GM19324 (cell line): ENCODE results near the gene AFF3.

ENCODE experiments used
- ATAC-seq: cut with Tn5 transposase; IDR thresholded peaks from one replicate; pipeline ENCODE4 v1.9.1; 2021; ENCODE audit warnings: mild to moderate bottlenecking, moderate library complexity; ENCODE audit not compliant: unreplicated experiment, low FRiP score

The AFF3 gene

DNA sequence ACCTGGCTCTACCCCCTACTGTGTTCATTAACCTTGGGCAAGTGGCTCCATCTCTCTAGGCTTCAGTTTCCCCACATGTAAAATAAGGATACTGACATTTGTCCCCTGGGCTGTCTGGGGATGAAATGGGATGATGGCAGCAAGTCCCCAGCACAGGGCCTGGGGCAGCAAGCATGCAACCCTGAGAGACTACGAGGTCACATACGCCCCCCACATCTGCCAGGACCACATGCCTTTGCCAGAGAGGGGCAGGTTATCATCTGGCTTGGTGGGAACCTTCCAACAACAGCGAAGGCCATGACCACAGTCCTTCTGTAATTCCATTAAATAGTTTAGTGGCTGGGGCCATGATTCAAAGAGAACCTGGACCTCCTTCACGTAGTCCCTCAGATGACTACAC is 506.7 kb downstream of the AFF3 start:
- no peak for ATAC-seq

- ATAC-seq: no peak
Observed at GRCh38 chr2:99634234-99634633, 508.2 kb downstream of the AFF3 start.

GRCh38 chr2:99631700-99632099 is 510.7 kb downstream of the AFF3 start:
- ATAC-seq: no peak

DNA sequence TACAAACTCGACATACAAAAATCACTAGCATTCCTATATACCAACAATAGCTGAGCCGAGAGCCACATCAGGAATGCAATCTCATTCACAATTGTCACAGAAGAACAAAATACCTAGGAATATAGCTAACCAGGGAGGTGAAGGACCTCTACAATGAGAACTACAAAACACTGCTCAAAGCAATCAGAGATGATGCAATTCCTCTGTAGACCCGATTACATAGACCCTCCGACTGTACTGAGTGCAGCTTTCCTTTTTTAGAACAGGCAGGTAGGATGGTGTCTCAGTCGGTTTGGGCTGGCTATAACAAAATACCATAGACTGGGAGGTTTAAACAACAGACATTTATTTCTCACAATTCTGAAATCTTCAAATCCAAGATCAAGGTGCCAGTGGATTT is 513.1 kb downstream of the AFF3 start:
- ATAC-seq: no peak

DNA sequence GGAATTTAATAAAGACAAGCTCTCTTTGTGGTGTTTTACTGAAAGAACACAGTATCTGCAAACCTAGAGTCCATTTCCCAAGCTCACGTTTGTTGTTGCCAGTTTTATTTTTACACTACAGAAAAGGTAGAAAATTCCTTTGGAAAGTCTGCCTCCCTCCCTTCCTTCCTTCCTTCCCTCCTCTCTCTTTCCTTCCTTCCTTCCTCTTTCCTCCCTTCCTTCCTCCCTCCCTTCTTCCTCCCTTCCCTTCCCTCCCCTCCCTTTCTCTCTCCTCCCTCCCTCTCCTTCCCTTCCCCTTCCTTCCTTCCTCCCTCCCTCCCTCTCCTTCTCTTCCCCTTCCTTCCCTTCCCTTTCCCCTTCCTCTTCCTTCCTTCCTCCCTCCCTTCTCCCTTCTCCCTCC is 516.2 kb downstream of the AFF3 start:
- ATAC-seq: no peak

- ATAC-seq: no peak
Observed at GRCh38 chr2:99624677-99625076, 517.7 kb downstream of the AFF3 start.

DNA sequence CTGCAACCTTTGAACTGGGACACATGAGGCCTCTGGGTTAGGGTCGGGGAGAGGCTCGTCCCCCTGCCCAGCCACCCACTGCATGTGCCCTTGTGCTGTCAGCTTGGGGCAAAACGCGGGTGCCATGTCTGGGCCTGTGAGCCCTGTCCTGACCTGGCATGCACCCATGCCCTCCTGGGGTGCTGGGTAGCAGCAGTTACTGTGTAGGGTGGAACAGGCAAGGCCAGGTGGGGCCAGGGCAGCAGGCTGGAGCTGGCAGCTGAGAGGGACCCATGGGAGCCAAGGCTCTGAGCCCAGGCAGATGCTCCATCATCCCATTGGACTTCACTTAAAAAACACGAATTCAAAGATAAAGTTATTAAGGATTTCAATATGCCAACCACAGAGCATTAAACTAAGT is 518.8 kb downstream of the AFF3 start:
- no peak for ATAC-seq

- no peak for ATAC-seq
Observed at GRCh38 chr2:99623035-99623434, 519.4 kb downstream of the AFF3 start.

GRCh38 chr2:99622534-99622933 is 519.9 kb downstream of the AFF3 start:
- no peak for ATAC-seq

DNA sequence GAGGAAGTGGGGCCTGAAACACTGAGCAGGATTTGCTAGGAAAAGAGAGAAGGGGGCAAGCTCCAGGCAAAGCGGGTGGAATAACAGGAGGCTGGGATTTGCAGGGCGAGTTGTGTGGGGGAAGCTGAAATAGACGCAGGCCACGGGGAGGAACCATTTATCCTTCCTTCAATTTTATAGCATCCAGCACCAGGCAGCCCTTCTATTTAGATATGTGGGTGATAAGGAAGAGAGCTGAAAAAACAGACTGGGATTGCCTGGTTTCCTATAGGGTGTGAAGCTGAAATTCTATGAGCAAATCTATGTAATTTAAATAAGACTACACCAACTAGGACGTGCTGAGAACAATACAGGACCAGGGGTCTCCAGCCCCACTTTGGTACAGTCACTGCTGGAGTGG is 520.6 kb downstream of the AFF3 start:
- no peak for ATAC-seq

DNA sequence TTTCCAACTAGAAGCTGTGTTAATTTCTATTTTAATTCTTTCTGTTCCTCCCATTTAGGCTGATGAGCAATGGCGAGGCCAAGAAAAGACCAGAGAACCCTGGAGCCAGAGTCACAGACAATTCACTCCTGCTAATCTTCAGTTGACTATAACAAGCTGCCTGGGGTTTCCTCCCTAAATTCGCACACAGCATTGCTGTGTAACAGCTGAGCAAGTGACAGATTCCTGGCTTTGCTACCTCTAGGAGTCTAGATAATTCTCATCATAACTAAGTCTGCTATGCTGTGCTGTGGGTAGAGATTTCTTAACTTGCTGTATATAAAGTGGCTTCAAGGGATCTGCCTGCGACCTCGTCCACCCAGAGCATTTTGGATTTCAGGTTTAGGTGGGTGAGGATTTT is 521.3 kb downstream of the AFF3 start:
- no peak for ATAC-seq

- no peak for ATAC-seq
Observed at GRCh38 chr2:99619151-99619550, 523.2 kb downstream of the AFF3 start.

- no peak for ATAC-seq
Observed at GRCh38 chr2:99618579-99619097, 523.8 kb downstream of the AFF3 start.

DNA sequence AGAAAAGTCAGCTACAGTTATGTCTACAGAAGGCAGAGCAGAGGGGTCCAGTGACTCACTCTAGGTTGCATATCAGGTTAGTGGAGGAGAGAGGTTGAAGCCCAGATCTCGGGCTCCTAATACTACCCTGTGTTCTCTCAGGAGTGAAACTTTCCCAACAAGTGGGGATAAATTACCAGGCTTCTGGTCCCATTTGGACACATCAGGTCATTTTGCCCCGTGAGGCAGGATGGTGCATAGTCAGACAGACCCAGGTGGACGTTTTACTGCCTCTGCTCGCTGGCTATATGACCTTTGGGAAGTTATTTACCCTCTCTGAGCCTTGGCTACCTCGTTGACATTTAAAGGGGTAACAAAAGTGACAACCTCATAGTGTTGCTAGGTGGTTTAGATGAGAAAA is 524.6 kb downstream of the AFF3 start:
- no peak for ATAC-seq

GRCh38 chr2:99615247-99615771 is 527.1 kb downstream of the AFF3 start:
- no peak for ATAC-seq

DNA sequence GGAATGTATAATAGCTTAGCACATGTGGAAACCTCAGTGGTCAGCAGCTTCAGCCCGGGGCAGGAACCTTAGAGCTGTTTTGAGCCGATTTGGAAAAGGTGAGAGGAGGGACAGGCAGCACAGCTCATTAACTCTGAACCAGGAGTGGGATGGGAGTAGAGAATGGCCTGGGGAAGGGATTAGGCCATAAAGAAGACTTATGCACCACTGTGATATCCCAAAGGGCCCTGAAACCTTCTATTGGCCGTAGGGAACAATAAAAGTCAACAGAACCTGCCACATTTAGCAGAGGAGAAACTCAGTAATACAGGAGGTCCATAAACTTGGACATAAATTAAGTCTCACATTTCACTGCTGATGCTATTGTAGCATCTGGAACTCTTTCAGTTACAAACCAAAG is 528.4 kb downstream of the AFF3 start:
- ATAC-seq: no peak

GRCh38 chr2:99611786-99612185 is 530.6 kb downstream of the AFF3 start:
- ATAC-seq: no peak

DNA sequence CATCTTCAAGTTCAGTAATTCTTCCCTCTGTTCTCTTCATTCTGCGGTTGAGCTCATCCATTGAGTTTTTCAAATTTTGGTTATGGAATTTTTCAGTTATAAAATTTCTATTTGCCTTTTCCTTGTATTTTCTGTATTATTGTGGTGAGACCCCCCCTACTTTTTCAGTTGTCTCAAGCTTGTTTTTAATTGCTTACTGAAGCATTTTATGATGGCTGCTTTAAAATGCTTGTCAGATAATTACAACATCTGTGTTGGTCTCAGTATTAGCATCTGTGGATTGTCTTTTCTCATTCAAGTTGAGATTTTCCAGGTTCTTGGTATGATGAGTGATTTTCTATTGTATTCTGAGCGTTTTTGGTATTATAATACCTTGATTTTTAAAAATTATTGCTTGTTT is 531.4 kb downstream of the AFF3 start:
- ATAC-seq: no peak

GRCh38 chr2:99609851-99610381 is 532.5 kb downstream of the AFF3 start:
- no peak for ATAC-seq

DNA sequence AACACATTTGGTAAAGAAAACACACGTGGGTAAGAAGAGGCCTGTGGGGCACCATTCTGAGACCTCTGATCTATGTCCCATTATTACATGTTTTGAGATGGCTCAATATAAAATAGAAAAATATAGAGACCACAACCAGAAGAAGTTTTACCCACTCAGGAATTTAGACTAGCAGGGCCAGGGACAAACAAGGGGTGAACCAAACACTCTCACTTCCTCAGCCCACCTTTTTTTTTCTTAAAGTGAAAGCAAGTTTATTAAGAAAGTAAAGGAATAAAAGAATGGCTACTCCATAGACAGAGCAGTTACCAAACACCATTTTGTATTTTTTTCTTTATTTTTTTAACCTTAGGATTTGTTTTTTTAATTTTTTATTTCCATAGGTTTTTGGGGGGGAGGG is 533.5 kb downstream of the AFF3 start:
- ATAC-seq: no peak

DNA sequence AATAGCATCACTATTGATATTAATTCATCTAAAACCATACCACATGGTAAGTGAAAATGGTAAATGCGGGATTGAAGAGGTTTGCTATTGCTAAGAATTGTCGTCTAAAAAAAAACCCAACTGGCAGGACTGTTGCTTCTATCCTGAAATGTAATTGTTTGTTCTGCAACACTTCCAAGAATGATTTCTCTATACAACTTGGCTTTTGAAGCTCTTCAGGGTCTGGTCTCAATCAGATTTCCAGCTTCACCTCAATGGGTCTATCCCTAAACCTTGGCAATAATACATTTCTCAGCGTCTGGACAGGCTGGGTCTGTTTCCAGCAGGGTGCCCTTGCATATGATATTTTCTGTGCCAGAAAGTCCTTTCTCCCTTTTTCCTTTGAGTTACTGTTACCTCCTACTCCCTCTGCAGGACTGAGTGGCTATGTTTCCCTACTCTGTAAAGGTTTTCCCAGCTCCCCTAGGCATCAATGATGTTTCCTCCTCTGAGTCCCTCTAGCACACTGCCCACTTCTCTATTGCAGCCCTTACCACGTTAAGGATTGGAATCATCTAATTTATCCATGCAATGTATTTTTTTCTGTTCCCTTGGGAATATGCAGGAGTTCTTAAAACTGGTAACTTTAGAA is 534.4 kb downstream of the AFF3 start:
- no peak for ATAC-seq

DNA sequence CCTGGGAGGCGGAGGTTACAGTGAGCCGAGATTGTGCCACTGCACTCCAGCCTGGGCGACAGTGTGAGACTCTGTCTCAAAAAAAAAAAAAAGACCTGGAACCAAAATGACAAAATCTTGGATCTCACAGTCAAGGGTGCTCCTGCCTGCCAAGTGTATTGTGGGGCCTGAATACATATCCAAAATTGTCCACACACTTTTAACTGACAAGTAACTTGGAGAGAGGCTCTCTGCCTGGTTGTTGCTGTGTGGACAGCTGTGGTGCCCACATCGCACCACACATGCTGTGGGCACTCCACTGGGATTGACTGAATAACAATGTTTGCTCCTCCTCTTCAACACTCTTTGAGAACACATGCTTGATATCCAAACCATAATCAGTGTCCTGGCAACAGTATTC is 534.9 kb downstream of the AFF3 start:
- ATAC-seq: no peak
